Osteocyte (in vitro differentiated cells): ENCODE measurements around the gene KLK6. TPM values are rescaled to one million over a fixed set of nuclear protein-coding genes. Genes with fewer than 3 reads are reported as not detected.

Source experiments
- DNase-seq: peaks from one replicate; pipeline ENCODE4 v3.0.0; 2021; ENCODE audit warnings: mixed read lengths; ENCODE audit not compliant: unreplicated experiment; ENCODE audit errors: extremely low spot score
- H3K27ac Mint-ChIP-seq: one replicate; pipeline ENCODE4 v1.8.0; 2021; ENCODE audit warnings: mild to moderate bottlenecking, mixed read lengths; ENCODE audit not compliant: unreplicated experiment
- H3K27me3 Mint-ChIP-seq: one replicate; pipeline ENCODE4 v1.8.0; 2021; ENCODE audit warnings: mixed read lengths; ENCODE audit not compliant: unreplicated experiment
- H3K36me3 Mint-ChIP-seq: one replicate; pipeline ENCODE4 v1.8.0; 2021; ENCODE audit warnings: mixed read lengths; ENCODE audit not compliant: unreplicated experiment
- H3K4me1 Mint-ChIP-seq: one replicate; pipeline ENCODE4 v1.8.0; 2021; ENCODE audit warnings: mixed read lengths; ENCODE audit not compliant: unreplicated experiment
- H3K4me3 Mint-ChIP-seq: one replicate; pipeline ENCODE4 v1.8.0; 2021; ENCODE audit warnings: mild to moderate bottlenecking, moderate library complexity, mixed read lengths; ENCODE audit not compliant: unreplicated experiment
- H3K9me3 Mint-ChIP-seq: one replicate; pipeline ENCODE4 v1.8.0; 2021; ENCODE audit warnings: mixed read lengths; ENCODE audit not compliant: unreplicated experiment
- CTCF ChIP-seq: fragments of 200-600 bp; sonication (generic); IDR thresholded peaks from 2 replicates; pipeline ENCODE4 v1.5.0; 2021; ENCODE audit warnings: antibody characterized with exemption, mild to moderate bottlenecking, moderate library complexity
- total RNA-seq: library from RNA; stranded (reverse); gene quantifications from 2 replicates; pipeline ENCODE4 v1.2.1, GENCODE V29; 2021

The KLK6 gene
- total RNA-seq, 1 donor from 2014 or later: not detected

GRCh38 chr19:51007488-51007887 is 38.1 kb upstream of the KLK6 start:
- Mint-ChIP-seq H3K27ac (no peak overlapping the region), H3K36me3 (no peaks in the 10 kb centered on the region), H3K27me3 (no peaks in the 10 kb centered on the region), H3K4me1 (no peaks in the 10 kb centered on the region), H3K4me3 (no peak overlapping the region), H3K9me3 (no peaks in the 10 kb centered on the region)
- DNase-seq: no peak
- no peak for TF ChIP-seq CTCF

- no peaks in the 10 kb centered on the region for H3K27me3 Mint-ChIP-seq
Measured at GRCh38 chr19:51006406-51006805, 37.0 kb upstream of the KLK6 start.

GRCh38 chr19:51005248-51005647 is 35.9 kb upstream of the KLK6 start:
- Mint-ChIP-seq H3K4me1 (no peaks in the 10 kb centered on the region), H3K4me3 (no peak overlapping the region), H3K36me3 (no peaks in the 10 kb centered on the region), H3K27ac (no peak overlapping the region), H3K9me3 (no peaks in the 10 kb centered on the region), H3K27me3 (no peaks in the 10 kb centered on the region)
- no peak for DNase-seq
- no peak for TF ChIP-seq CTCF

More at GRCh38 chr19:51006406-51006805, 37.0 kb upstream of the KLK6 start:
- DNase-seq: no peak
- H3K27ac Mint-ChIP-seq: no peak overlapping the region
- no peak for TF ChIP-seq CTCF
- no peaks in the 10 kb centered on the region for H3K36me3 Mint-ChIP-seq
- H3K4me1 Mint-ChIP-seq: no peaks in the 10 kb centered on the region
- H3K9me3 Mint-ChIP-seq: no peaks in the 10 kb centered on the region
- H3K4me3 Mint-ChIP-seq: no peak overlapping the region

- Mint-ChIP-seq H3K4me1 (no peaks in the 10 kb centered on the region), H3K4me3 (no peak overlapping the region), H3K9me3 (peaks cover 2% of the 10 kb centered on the region), H3K27me3 (no peaks in the 10 kb centered on the region), H3K36me3 (no peaks in the 10 kb centered on the region), H3K27ac (no peak overlapping the region)
- DNase-seq: no peak
- no peak for TF ChIP-seq CTCF
Measured at GRCh38 chr19:51003316-51003715, 33.9 kb upstream of the KLK6 start.

GRCh38 chr19:51002542-51003311 is 33.3 kb upstream of the KLK6 start:
- TF ChIP-seq CTCF: no peak
- H3K36me3 Mint-ChIP-seq: no peaks in the 10 kb centered on the region
- no peaks in the 10 kb centered on the region for H3K4me1 Mint-ChIP-seq
- peaks cover 5% of the 10 kb centered on the region for H3K9me3 Mint-ChIP-seq
- H3K27me3 Mint-ChIP-seq: no peaks in the 10 kb centered on the region
- DNase-seq: no peak
- no peak overlapping the region for H3K27ac Mint-ChIP-seq
- no peak overlapping the region for H3K4me3 Mint-ChIP-seq
